Adipose tissue (tissue), 3 donors: Measurements from ENCODE around the gene RPRD1B. TPM values are rescaled to one million over a fixed set of nuclear protein-coding genes. Genes with fewer than 3 reads are reported as not detected.

ENCODE experiments used
- H3K27ac ChIP-seq: one replicate; pipeline ENCODE4 v1.5.1; 2013; ENCODE audit warnings: low read depth, low read length
- WGBS, 3 donors: extraction: QIAGEN DNeasy Blood & Tissue Kit; methylation state at CpG; one replicate each; pipeline ENCODE4 v1.1.7; 2013; 5-methylcytosine and 5-hydroxymethylcytosine counted together
- polyA plus RNA-seq, 3 donors: library from polyadenylated mRNA; stranded (reverse); fragments of 200-250 nt; gene quantifications; one replicate each; pipeline ENCODE4 v1.2.3, GENCODE V29; 2013
- donor health status: healthy with polysubstance abuse.
- donor health status: Bipolar disorder and iron deficiency.
- donor health status: healthy.

Gene RPRD1B
- polyA plus RNA-seq, 3 donors: 6.1 to 13.5 (median 9.0) TPM

DNA sequence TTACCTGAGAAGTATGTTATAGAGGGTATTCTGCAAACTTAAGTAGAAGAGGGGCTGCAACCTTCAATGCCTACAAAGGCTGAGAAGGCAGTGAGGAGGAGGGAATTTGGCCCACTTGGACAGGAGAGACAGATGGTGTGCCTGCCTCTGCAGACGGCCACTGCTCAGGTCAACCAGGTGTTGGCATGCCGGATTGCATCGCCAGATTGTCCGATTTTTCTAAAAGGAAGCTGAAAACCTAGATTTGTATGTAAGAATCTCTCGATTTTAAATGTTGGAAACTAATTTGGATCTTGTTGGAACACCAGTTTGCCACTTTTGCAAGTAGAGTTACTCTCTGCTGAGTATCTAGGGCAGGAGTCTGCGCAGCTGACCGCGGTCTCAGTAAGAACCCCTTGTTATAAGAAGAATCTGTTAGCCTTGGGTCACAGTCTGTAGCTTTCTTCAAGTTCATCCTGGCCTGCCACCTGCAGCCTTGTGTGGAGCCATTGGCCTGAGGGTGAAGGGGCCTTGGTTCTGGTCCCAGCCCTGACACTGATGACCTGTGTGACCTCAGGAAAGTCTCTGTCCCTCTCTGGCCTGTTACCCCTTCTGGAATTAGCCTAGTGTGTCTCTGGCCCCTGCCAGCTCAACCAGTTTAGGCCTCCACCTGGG, 77.1 kb downstream of the RPRD1B start:
- no peak overlapping the region for H3K27ac ChIP-seq
- WGBS, 3 donors: 94 to 96% (median 95%) methylated on average over 8 of the region's 8 CpGs

- H3K27ac ChIP-seq: no peak overlapping the region
- 86 to 90% (median 88%) methylated on average over 8 of the region's 8 CpGs for WGBS, 3 donors
Measured at GRCh38 chr20:38111366-38112232, 78.1 kb downstream of the RPRD1B start.

DNA sequence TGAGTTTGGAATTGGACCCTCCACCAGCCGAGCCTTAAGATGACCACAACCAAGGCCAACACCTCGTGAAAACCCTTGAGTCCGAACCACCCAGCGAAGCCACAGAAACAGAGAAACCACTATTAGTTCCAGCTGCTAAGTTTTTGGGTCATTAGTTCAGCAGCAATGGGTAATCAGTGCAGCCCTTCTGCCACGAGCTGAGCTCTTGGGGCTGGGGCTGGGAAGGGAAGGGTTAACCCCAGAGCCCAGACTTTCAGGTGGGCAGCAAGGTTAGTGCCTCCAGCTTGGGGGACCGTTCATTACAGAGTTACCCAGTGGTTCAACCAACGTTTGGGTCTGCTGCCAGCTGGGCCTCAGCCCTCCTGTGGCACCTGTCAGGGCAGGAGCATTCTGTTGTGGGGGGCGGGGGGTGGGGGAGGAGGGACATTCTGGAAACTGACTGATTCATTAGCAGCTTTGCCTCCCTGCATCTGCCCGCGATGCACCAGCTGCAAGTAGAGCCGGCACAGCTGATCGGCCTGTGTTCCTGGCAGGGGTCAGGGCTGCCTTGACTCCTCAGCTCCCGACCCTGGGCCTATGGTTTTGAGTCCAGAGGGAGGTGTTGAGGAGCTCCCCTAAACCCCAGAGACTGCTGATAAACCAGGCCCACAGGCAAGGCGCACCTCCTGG, 78.8 kb downstream of the RPRD1B start:
- WGBS, 3 donors: 88 to 96% (median 93%) methylated on average over 14 of the region's 14 CpGs
- H3K27ac ChIP-seq: no peak overlapping the region

GRCh38 chr20:38112930-38113294, 79.4 kb downstream of the RPRD1B start:
- no peak overlapping the region for H3K27ac ChIP-seq
- 95 to 99% (median 98%) methylated on average over 8 of the region's 8 CpGs for WGBS, 3 donors

DNA sequence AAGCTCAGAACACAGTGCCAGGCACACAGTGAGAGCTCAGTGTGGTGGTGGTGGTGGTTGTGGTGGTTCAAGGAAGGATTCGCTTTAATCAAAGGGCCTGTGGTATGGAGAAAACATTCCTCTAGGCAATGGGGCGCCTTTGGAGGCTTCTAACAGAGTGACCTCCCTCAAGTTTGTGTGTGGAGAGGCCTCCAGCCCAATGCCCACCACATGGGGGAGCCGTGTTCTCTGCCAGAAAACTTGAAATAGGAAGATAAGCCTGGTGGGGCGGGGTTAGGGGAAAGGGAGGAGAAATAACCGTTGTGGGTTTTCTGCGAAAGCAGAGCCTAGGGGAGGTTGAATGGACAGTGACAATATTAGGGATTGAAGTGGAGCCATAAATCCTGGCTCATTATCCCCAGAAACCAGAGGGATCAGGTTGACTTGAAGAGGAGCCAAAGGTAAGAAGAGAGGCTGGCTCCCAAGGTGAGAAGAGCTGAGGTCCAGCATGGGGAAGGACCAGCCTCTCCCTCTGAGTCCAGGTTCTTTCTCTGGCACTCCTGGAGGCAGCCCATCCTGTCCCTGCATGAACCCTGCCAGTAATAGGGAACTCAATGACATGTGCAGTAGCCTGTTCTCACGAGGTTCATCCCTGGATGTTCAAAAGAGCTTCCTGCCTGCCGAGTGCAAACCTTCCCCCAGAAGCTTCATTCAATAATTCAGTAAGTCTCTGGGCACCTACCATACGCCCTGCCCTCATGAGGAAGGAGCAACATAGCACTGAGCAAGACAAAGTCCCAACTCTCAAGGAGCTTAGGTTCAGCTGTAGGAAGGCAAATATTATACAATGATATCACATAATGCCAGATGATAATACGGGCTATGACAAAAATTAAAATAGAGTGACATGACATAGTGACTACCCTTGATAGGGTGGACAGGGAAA, 80.1 kb downstream of the RPRD1B start:
- no peak overlapping the region for H3K27ac ChIP-seq
- whole genome bisulfite sequencing, 3 donors: 56 to 57% (median 56%) methylated on average over 10 of the region's 10 CpGs

- WGBS, 3 donors: 92 to 96% (median 95%) methylated on average over 4 of the region's 4 CpGs
- no peak overlapping the region for H3K27ac ChIP-seq
Measured at GRCh38 chr20:38114353-38114791, 80.8 kb downstream of the RPRD1B start.

GRCh38 chr20:38115205-38115604, 81.7 kb downstream of the RPRD1B start:
- 94 to 100% (median 96%) methylated on average over 1 of the region's 1 CpG for WGBS, 3 donors

DNA sequence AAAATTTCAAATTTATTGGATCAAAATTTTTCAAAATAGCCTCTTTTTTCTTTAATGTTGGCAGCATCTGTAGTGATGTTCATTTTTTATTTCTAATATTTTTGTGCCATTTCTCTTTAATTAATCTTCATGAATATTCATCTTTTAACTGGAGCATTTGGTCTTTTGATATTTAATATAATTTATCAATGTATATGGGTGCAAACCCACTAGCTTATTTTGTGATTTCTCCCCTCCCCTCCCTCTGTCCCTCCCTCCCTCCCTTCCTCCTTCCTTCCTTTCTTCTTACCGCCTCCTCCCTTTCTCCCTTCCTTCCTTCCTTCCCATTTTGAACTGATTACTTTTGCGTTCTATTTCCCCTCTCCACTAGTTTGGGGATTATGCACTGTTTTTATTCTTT, 82.3 kb downstream of the RPRD1B start:
- no peak overlapping the region for H3K27ac ChIP-seq
- WGBS, 3 donors: 53 to 83% (median 60%) methylated on average over 1 to 2 of the region's 2 CpGs

More at GRCh38 chr20:38115205-38115604, 81.7 kb downstream of the RPRD1B start:
- no peak overlapping the region for H3K27ac ChIP-seq

GRCh38 chr20:38116409-38117165, 83.0 kb downstream of the RPRD1B start:
- H3K27ac ChIP-seq: no peak overlapping the region
- WGBS, 3 donors: 61 to 77% (median 61%) methylated on average over 3 of the region's 3 CpGs

DNA sequence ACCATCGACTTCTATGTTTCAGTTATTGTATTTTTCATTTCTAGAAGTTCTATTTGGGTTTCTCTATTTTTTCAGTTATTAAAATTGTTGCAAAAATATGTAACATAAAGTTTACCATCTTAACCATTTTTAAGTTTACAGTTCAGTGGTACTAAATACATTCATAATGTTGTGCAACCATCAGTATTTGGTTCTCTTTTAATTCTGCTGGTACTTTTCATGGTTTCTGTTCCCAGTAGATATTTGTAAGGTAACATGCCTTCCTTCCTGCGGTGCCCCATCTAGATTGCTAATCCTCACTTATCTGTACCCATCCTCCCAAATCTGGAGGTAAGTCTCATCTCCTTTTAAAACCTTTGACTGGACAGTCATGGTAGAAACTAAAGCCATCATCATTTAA, 83.7 kb downstream of the RPRD1B start:
- 88 to 93% (median 90%) methylated on average over 2 of the region's 2 CpGs for WGBS, 3 donors
- no peak overlapping the region for H3K27ac ChIP-seq

GRCh38 chr20:38117635-38118034, 84.1 kb downstream of the RPRD1B start:
- no peak overlapping the region for H3K27ac ChIP-seq
- WGBS, 3 donors: 72 to 90% (median 85%) methylated on average over 3 of the region's 3 CpGs

- no peak overlapping the region for H3K27ac ChIP-seq
Measured at GRCh38 chr20:38119446-38119845, 85.9 kb downstream of the RPRD1B start.

DNA sequence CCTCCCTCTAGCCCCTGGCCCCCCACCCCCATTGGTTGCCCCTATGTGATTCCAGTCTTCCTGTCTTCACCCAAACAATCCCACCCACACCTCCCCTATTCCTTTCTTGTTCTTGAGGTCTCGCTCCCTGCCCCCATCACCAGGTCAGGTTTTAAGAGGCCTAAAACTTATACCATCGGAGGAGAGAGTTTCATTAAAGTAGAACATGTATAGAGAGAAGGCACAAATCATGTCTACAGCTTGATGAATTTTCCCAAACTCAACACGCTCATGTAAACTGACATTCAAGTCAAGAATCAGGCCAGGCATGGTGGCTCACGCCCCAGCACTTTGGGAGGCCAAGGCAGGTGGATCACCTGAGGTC, 87.1 kb downstream of the RPRD1B start:
- WGBS, 3 donors: 94 to 99% (median 96%) methylated on average over 4 of the region's 4 CpGs
- H3K27ac ChIP-seq: no peak overlapping the region

More at GRCh38 chr20:38119446-38119845, 85.9 kb downstream of the RPRD1B start:
- 79 to 91% (median 84%) methylated on average over 6 of the region's 6 CpGs for whole genome bisulfite sequencing, 3 donors

DNA sequence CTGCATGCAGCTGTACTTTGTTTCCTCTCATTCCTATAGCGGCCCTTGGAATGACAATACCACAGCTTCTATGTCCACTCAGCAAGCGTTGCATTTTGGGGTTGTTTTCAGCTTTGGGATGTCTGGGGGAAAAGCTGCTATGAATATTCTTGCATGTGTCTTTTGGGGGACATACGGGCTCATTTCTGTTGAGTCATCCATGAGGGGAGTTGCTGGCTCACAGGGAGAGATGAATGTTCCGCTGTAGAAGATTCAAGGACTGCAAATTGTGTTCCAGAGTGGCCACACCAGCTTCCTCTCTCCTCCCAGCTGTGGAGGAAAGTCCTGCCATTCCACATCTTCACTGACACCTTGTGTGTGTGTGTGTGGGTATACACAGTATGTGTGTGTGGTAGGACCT, 88.2 kb downstream of the RPRD1B start:
- H3K27ac ChIP-seq: no peak overlapping the region
- 83 to 92% (median 87%) methylated on average over 4 of the region's 4 CpGs for WGBS, 3 donors

GRCh38 chr20:38123021-38123587, 89.6 kb downstream of the RPRD1B start:
- H3K27ac ChIP-seq: no peak overlapping the region
- 31 to 61% (median 41%) methylated on average over 4 of the region's 4 CpGs for WGBS, 3 donors

- no peak overlapping the region for H3K27ac ChIP-seq
- WGBS, 3 donors: 43 to 80% (median 72%) methylated on average over 17 to 18 of the region's 18 CpGs
Measured at GRCh38 chr20:38125157-38126056, 91.9 kb downstream of the RPRD1B start.
